ENCODE measurements around the gene MCAT. TPM values are rescaled to one million over a fixed set of nuclear protein-coding genes. Genes with fewer than 3 reads are reported as not detected.
A peak's percentile ranks its signal among the peaks of the same experiment; 100 is the strongest.

The MCAT gene
- total RNA-seq, 1 donor = 13.8 TPM

GRCh38 chr22:43092085-43092484 is 51.1 kb downstream of the MCAT start:
- no peak for DNase-seq (ENCODE audit: low read depth)
- TF ChIP-seq CTCF (IDR thresholded peaks at IDR 0.05; ENCODE audit: insufficient read depth, low read depth, low read length) = no peak

GRCh38 chr22:43090130-43090789 is 52.9 kb downstream of the MCAT start:
- TF ChIP-seq CTCF (IDR thresholded peaks at IDR 0.05; ENCODE audit: insufficient read depth, low read depth, low read length) = peak; percentile 60
- DNase-seq (ENCODE audit: low read depth) = peak; percentile 90

More at GRCh38 chr22:43092085-43092484, 51.1 kb downstream of the MCAT start:
- no peak overlapping the region for H3K4me3 ChIP-seq (ENCODE audit: low read depth, low read length)

GRCh38 chr22:43088984-43089717 is 54.0 kb downstream of the MCAT start, which contains the start of gene TTLL1:
Gene TTLL1, minus strand, starts transcription at chr22:43089391. Its CDS starts 13,805 bp downstream, at chr22:43075586.
- peak within 1 kb of the TSS; percentile 73 for H3K4me3 ChIP-seq (ENCODE audit: low read depth, low read length)
- peak; percentile 86 for DNase-seq (ENCODE audit: low read depth)
- peak; percentile 16 for TF ChIP-seq CTCF (IDR thresholded peaks at IDR 0.05; ENCODE audit: insufficient read depth, low read depth, low read length)

More at GRCh38 chr22:43090130-43090789, 52.9 kb downstream of the MCAT start:
- no peak overlapping the region for H3K4me3 ChIP-seq (ENCODE audit: low read depth, low read length)

- DNase-seq (ENCODE audit: low read depth) = no peak
- TF ChIP-seq CTCF (IDR thresholded peaks at IDR 0.05; ENCODE audit: insufficient read depth, low read depth, low read length) = no peak
These were observed 54.6 kb downstream of the MCAT start for GRCh38 chr22:43088627-43088983.

GRCh38 chr22:43085658-43086606 is 57.3 kb downstream of the MCAT start:
- DNase-seq (ENCODE audit: low read depth) = no peak
- TF ChIP-seq CTCF (IDR thresholded peaks at IDR 0.05; ENCODE audit: insufficient read depth, low read depth, low read length) = no peak
- H3K4me3 ChIP-seq (ENCODE audit: low read depth, low read length) = no peak overlapping the region

More at GRCh38 chr22:43088627-43088983, 54.6 kb downstream of the MCAT start:
- peak overlapping the region; percentile 73 for H3K4me3 ChIP-seq (ENCODE audit: low read depth, low read length)

Other genes starting within 250 kb of the MCAT start
- 43.8 and 53.1 TPM in 2 replicates for gene PACSIN2, start 128.2 kb downstream of the MCAT start, total RNA-seq
- gene TTLL1, start 54.0 kb downstream of the MCAT start, total RNA-seq = 8.2 and 11.0 TPM in 2 replicates
- 0.86 TPM in 1 of 2 replicates, not detected in the other for gene BIK, start 32.6 kb downstream of the MCAT start, total RNA-seq
- 177 and 221 TPM in 2 replicates for gene TSPO, start 8.2 kb upstream of the MCAT start, total RNA-seq
- gene TTLL12, start 43.7 kb upstream of the MCAT start, total RNA-seq = 22.9 and 27.1 TPM in 2 replicates
- not detected in 2 replicates for gene SCUBE1, start 200.0 kb upstream of the MCAT start, total RNA-seq

Measured in fibroblast of villous mesenchyme (primary cell).